Prostate gland (tissue), 2 donors: ENCODE results near the gene RSPH9.

Source experiments
- POLR2A ChIP-seq: fragments of 450-650 bp; IDR thresholded peaks from one replicate; pipeline ENCODE4 v1.6.1; 2016; ENCODE audit warnings: antibody characterized with exemption, mild to moderate bottlenecking
- POLR2AphosphoS5 ChIP-seq: sonication (generic); formaldehyde crosslinking; IDR thresholded peaks from one replicate; pipeline ENCODE4 v1.6.1; 2017; ENCODE audit warnings: antibody characterized with exemption
- TF ChIP-seq, protein P1 (sequence below), 4 experiments: fragments of 200-600 bp in 2 of 4; fragments of 450-650 bp in 2 of 4; sonication (generic) in 2 of 4; IDR thresholded peaks; 1 replicate in 3 of 4; 2 replicates in 1 of 4; pipeline ENCODE4 v1.5.1; 2016 to 2019; ENCODE audit warnings: antibody characterized with exemption in 4 of 4, mild to moderate bottlenecking in 2 of 4, moderate library complexity in 2 of 4

DNA sequence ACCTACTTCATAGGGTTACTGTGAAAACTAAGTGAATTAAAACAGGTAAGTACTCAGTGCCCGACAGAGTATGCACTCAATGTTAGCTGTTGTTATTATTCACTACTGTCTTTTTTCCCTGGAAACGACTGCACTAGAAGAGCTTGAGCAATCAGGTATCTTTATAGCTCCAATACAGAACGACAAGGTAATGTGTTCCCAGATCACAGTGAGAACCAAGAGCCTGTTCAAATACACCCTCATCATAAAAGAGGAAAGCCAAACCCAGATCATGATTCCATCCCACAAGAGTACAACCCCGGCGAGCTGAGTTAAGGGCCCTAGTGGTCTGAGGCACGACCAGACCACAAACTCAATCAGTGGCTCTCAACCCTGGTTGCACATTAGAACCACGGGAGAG lies 32.9 kb downstream of the RSPH9 start:
- TF ChIP-seq POLR2A = no peak
- TF ChIP-seq, protein P1, sequence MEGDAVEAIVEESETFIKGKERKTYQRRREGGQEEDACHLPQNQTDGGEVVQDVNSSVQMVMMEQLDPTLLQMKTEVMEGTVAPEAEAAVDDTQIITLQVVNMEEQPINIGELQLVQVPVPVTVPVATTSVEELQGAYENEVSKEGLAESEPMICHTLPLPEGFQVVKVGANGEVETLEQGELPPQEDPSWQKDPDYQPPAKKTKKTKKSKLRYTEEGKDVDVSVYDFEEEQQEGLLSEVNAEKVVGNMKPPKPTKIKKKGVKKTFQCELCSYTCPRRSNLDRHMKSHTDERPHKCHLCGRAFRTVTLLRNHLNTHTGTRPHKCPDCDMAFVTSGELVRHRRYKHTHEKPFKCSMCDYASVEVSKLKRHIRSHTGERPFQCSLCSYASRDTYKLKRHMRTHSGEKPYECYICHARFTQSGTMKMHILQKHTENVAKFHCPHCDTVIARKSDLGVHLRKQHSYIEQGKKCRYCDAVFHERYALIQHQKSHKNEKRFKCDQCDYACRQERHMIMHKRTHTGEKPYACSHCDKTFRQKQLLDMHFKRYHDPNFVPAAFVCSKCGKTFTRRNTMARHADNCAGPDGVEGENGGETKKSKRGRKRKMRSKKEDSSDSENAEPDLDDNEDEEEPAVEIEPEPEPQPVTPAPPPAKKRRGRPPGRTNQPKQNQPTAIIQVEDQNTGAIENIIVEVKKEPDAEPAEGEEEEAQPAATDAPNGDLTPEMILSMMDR (IDR thresholded peaks at IDR 0.05) = no peak
- no peak for TF ChIP-seq POLR2AphosphoS5
